BJ (cell line): ENCODE results near the gene ACRV1. TPM values are rescaled to one million over a fixed set of nuclear protein-coding genes. Genes with fewer than 3 reads are reported as not detected.
"Not testable (repeated sequence)": the region's sequence is repeated elsewhere in the genome, so short reads cannot be mapped to it uniquely, and the experiment has no call there.

Source experiments
- CTCF ChIA-PET: fragments of 350-600 bp; formaldehyde crosslinking; extraction: SDS; loops from one replicate; lab custom pipeline; 2021; ENCODE audit warnings: antibody characterized with exemption, inconsistent platforms; lab: Yijun Ruan, JAX
- POLR2A ChIA-PET: fragments of 300-600 bp; sonication (Branson Sonifier 250); formaldehyde crosslinking; extraction: SDS; loops from one replicate; lab custom pipeline; 2021; ENCODE audit warnings: antibody characterized with exemption; lab: Charles Lee
- DNase-seq: peaks from one replicate; pipeline ENCODE4 v3.0.0-alpha.2; 2011; ENCODE audit warnings: low read depth
- H3K27me3 ChIP-seq: 2 replicates; pipeline ENCODE4 v1.6.0; 2011; ENCODE audit warnings: low read length; ENCODE audit not compliant: control insufficient read depth, insufficient read depth
- H3K36me3 ChIP-seq: 2 replicates; pipeline ENCODE4 v1.5.1; 2011; ENCODE audit warnings: low read length; ENCODE audit not compliant: control insufficient read depth, insufficient read depth
- H3K4me3 ChIP-seq: 2 replicates; pipeline ENCODE4 v1.5.1; 2011; ENCODE audit warnings: low read depth, mild to moderate bottlenecking, control low read depth, low read length
- polyA minus RNA-seq: library from RNA; depleted of rRNA, polyadenylated mRNA; stranded (reverse); fragments of >200 nt; gene quantifications from 2 replicates; pipeline ENCODE4 v1.2.3, GENCODE V29; 2011; rRNA and poly(A)+ RNA removed
- polyA plus RNA-seq: library from polyadenylated mRNA; depleted of rRNA; stranded (reverse); fragments of >200 nt; gene quantifications from 2 replicates; pipeline ENCODE4 v1.2.3, GENCODE V29; 2011; rRNA removed
- TF ChIP-seq, protein P1 (sequence below): IDR thresholded peaks from 2 replicates; pipeline ENCODE4 v1.5.1; 2011; ENCODE audit warnings: low read depth, mild to moderate bottlenecking, control low read depth, inconsistent platforms, low read length, moderate library complexity; ENCODE audit not compliant: insufficient read depth

ACRV1 gene
- polyA plus RNA-seq (0.22 TPM in 1 of 2 replicates, not detected in the other), polyA minus RNA-seq (not detected in 2 replicates)

GRCh38 chr11:125680747-125681146 lies at the start of gene ACRV1:
Gene ACRV1 (minus strand): TSS chr11:125680847. CDS start chr11:125680780, 67 bp downstream.
- Histone ChIP-seq H3K4me3 (no peak within 1 kb of the TSS), H3K36me3 (no peaks in the 10 kb centered on the region; the same call in 1 of the 2 replicates), H3K27me3 (no peaks in the 10 kb centered on the region)
- ChIA-PET POLR2A (no interaction called here), CTCF (interaction anchor here (1.2 to 1.6 kb wide), 2 partner anchors 10 to 21 kb away, joined by 3 to 5 read pairs; no protein-coding TSS in a partner anchor)
- TF ChIP-seq, protein P1, sequence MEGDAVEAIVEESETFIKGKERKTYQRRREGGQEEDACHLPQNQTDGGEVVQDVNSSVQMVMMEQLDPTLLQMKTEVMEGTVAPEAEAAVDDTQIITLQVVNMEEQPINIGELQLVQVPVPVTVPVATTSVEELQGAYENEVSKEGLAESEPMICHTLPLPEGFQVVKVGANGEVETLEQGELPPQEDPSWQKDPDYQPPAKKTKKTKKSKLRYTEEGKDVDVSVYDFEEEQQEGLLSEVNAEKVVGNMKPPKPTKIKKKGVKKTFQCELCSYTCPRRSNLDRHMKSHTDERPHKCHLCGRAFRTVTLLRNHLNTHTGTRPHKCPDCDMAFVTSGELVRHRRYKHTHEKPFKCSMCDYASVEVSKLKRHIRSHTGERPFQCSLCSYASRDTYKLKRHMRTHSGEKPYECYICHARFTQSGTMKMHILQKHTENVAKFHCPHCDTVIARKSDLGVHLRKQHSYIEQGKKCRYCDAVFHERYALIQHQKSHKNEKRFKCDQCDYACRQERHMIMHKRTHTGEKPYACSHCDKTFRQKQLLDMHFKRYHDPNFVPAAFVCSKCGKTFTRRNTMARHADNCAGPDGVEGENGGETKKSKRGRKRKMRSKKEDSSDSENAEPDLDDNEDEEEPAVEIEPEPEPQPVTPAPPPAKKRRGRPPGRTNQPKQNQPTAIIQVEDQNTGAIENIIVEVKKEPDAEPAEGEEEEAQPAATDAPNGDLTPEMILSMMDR: no peak
- no peak for DNase-seq

DNA sequence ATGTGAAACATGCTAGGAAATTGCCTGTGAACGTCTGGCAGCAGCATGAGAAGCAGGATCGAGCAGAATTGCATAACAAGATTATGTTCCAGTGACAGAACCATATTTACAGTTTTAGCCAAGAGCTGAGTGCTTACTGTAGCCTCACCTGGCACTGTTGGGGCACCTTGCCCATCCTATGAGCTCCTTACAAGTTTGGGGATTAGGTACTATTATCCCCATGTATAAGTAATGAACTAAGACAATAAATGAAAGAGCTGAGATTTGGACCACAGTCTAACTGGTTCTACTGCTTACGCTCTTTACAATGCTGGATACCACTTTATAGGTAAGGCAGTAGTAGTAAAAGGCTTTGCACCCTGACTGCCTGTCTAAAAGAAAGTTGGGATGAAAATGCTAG lies 48.3 kb upstream of the ACRV1 start:
- POLR2A ChIA-PET: no interaction called here
- TF ChIP-seq, protein P1: no peak
- CTCF ChIA-PET: interaction anchor here (0.7 to 1.3 kb wide), 2 partner anchors 80 to 146 kb away, joined by 3 read pairs; no protein-coding TSS in a partner anchor
- Histone ChIP-seq H3K4me3 (no peak overlapping the region), H3K27me3 (peaks cover 3% of the 10 kb centered on the region; the same call in 1 of the 2 replicates), H3K36me3 (no peaks in the 10 kb centered on the region)
- DNase-seq: no peak

- H3K4me3 ChIP-seq: no peak overlapping the region
- ChIA-PET CTCF (interaction anchor here (1.3 to 2.3 kb wide), 4 partner anchors 9 to 155 kb away, joined by 4 to 6 read pairs (median 6); no protein-coding TSS in a partner anchor), POLR2A (no interaction called here)
- no peaks in the 10 kb centered on the region for H3K36me3 ChIP-seq
- no peaks in the 10 kb centered on the region for H3K27me3 ChIP-seq
- no peak for DNase-seq
- TF ChIP-seq, protein P1: peak; percentile 29; the same call in 1 of the 2 replicates
These were observed 43.5 kb upstream of the ACRV1 start for GRCh38 chr11:125724125-125724524.

DNA sequence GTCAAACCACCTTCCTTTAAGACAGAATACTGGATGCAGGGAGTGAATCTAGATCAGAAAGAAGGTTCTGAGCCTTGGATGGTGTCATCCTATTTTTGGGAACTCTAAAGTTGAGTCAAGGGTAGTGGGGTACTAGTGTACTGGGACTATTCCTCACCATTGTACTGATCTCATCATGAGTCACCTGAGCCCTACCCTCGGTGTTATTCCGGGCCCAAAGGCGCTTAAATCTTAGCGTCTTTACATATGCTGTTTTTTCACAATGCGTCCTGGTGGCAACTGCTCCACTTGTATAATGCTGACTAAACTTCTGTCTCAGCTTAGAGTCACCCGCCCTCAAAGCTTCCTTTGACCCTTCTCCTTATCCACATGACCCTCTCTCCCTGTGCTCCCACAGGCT lies 40.1 kb upstream of the ACRV1 start:
- Histone ChIP-seq H3K4me3 (no peak overlapping the region), H3K36me3 (no peaks in the 10 kb centered on the region), H3K27me3 (0 out of 2 replicates have a peak, but pooled peaks cover 1% of the 10 kb centered on the region)
- ChIA-PET CTCF (interaction anchor here (0.5 kb wide), 1 partner anchor 748 kb away, joined by 3 read pairs; no protein-coding TSS in a partner anchor), POLR2A (no interaction called here)
- TF ChIP-seq, protein P1: no peak
- DNase-seq: no peak

DNA sequence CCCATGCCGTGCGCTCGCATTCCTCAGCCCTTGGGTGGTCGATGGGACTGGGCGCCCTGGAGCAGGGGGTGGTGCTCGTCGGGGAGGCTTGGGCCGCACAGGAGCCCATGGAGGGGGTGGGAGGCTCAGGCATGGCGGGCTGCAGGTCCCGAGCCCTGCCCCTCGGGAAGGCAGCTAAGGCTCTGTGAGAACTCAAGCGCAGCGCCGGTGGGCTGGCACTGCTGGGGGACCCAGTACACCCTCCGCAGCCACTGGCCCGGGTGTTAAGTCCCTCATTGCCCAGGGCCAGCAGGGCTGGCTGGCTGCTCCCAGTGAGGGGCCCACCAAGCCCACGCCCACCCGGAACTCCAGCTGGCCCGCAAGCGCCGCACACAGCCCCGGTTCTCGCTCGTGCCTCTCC lies 24.0 kb upstream of the ACRV1 start:
- DNase-seq, POLR2A ChIA-PET, CTCF ChIA-PET, H3K27me3 ChIP-seq, H3K36me3 ChIP-seq, H3K4me3 ChIP-seq: not testable (repeated sequence)
